22Rv1 (cell line): ENCODE measurements around the gene AXDND1.

Source experiments
- CTCF ChIP-seq: fragments of 450-650 bp; IDR thresholded peaks from 2 replicates; pipeline ENCODE4 v1.5.1; 2017; ENCODE audit warnings: mild to moderate bottlenecking
- ZFX ChIP-seq: fragments of 450-650 bp; IDR thresholded peaks from 2 replicates; pipeline ENCODE4 v1.6.1; 2017; ENCODE audit warnings: antibody characterized with exemption, borderline replicate concordance

GRCh38 chr1:179587336-179587735, 221.6 kb downstream of the AXDND1 start:
- TF ChIP-seq CTCF (no peak), ZFX (no peak)
